Measurements from ENCODE around the gene ZNFX1.

DNA sequence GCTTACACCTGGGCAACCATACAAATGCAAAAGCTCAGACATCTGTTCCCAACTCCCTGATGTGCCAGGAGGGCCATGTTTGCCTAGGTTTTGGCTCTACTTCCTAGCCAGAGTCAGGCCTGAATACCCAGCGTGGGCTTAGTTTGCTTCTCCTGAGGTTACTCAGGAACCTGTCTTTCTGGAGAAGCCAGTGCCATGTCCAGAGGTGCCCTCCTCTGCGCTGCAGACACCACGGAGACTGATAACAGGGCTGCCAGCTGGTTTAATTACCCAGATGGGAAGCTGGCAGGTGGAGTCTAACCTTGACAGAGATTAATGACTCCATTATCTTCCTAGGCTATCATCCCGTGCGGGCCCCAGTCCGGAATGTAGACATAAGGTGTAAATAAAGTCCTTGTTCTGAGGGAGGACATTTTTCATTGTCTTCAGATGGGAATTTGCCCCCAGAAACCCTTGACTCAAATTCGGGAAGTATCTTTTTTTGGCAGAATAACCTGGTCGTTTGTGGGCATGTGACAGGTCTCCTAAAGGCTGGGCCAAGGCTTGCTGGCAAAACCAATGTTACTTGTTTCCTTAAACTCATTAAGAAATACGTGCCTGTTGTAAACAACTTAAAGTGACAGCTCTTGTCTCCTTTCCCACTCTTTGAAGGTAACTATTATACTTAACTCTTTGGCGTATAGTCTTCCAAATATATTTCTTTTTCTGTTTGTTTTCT lies 29.2 kb upstream of the ZNFX1 start:
- TF ChIP-seq, protein P1, sequence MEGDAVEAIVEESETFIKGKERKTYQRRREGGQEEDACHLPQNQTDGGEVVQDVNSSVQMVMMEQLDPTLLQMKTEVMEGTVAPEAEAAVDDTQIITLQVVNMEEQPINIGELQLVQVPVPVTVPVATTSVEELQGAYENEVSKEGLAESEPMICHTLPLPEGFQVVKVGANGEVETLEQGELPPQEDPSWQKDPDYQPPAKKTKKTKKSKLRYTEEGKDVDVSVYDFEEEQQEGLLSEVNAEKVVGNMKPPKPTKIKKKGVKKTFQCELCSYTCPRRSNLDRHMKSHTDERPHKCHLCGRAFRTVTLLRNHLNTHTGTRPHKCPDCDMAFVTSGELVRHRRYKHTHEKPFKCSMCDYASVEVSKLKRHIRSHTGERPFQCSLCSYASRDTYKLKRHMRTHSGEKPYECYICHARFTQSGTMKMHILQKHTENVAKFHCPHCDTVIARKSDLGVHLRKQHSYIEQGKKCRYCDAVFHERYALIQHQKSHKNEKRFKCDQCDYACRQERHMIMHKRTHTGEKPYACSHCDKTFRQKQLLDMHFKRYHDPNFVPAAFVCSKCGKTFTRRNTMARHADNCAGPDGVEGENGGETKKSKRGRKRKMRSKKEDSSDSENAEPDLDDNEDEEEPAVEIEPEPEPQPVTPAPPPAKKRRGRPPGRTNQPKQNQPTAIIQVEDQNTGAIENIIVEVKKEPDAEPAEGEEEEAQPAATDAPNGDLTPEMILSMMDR (IDR thresholded peaks at IDR 0.05; ENCODE audit: low read length): no peak
- no peak for TF ChIP-seq EZH2 (optimal IDR thresholded peaks at IDR 0.05; ENCODE audit: low read depth, low read length)
